Activated CD4-positive, alpha-beta T cell treated with anti-CD3 and anti-CD28 coated beads for 36 hours (primary cell): Measurements from ENCODE around the gene MPC1. TPM values are rescaled to one million over a fixed set of nuclear protein-coding genes. Genes with fewer than 3 reads are reported as not detected.
A peak's percentile ranks its signal among the peaks of the same experiment; 100 is the strongest.

Experiments used
- ATAC-seq: fragments of 200-7000 bp; cut with Tn5 transposase; one replicate; pipeline ENCODE4 v1.10.0; 2021; ENCODE audit warnings: mild to moderate bottlenecking, moderate library complexity
- CTCF ChIA-PET: fragments of 350-600 bp; sonication (Branson Sonifier 250); formaldehyde crosslinking; loops from one replicate; lab custom pipeline; 2021; ENCODE audit warnings: antibody characterized with exemption; lab: Charles Lee
- POLR2A ChIA-PET: fragments of 350-600 bp; sonication (Branson Sonifier 250); formaldehyde crosslinking; loops from one replicate; lab custom pipeline; 2021; ENCODE audit warnings: antibody characterized with exemption, inconsistent platforms; lab: Charles Lee
- DNase-seq: peaks from one replicate; pipeline ENCODE4 v3.0.0-alpha.2; 2020
- H3K27ac Mint-ChIP-seq: one replicate; pipeline ENCODE4 v1.8.0; 2021; ENCODE audit warnings: mixed read lengths
- H3K27me3 Mint-ChIP-seq: one replicate; pipeline ENCODE4 v1.8.0; 2021; ENCODE audit warnings: mixed read lengths
- H3K36me3 Mint-ChIP-seq: one replicate; pipeline ENCODE4 v1.8.0; 2021; ENCODE audit warnings: low read depth, mixed read lengths
- H3K4me1 Mint-ChIP-seq: one replicate; pipeline ENCODE4 v1.8.0; 2021; ENCODE audit warnings: mixed read lengths
- H3K4me3 Mint-ChIP-seq: one replicate; pipeline ENCODE4 v1.8.0; 2021; ENCODE audit warnings: mild to moderate bottlenecking, moderate library complexity, mixed read lengths
- H3K9me3 Mint-ChIP-seq: one replicate; pipeline ENCODE4 v1.8.0; 2021; ENCODE audit warnings: low read depth, mixed read lengths
- intact Hi-C, 2 experiments: fragments of 100-400 bp; cut with DNase I in 1 of 2; cut with micrococcal nuclease in 1 of 2; formaldehyde crosslinking; loops; one replicate each; pipeline versions ENCODE4 v1.14.2 to v1.15.1; 2022 to 2024; cut with DNase I, micrococcal nuclease
- total RNA-seq, 2 experiments: library from RNA; stranded (reverse); gene quantifications; one replicate each; pipeline ENCODE4 v1.2.3, GENCODE V29; 2021

MPC1 gene
- total RNA-seq, 2 experiments from 2014 or later = 17.7 to 20.5 TPM

DNA sequence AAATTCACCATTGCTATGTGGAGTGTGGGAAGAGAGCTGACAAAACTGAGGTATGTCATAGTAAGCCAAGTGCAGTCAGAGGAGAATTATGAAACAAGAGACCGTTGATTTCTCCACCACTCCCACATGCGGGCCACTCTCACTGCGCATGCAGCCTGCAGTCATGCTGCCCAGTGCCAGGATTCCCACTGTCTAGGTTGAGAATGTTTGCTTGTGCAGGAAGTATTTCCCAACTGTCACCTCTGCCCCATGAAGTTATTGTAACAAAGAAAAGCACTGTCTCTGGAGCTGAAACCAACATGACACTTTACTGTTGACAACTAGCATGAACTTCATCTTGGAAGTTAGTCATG lies 21.7 kb downstream of the MPC1 start:
- CTCF ChIA-PET = no interaction called here
- POLR2A ChIA-PET = no interaction called here
- no peak for DNase-seq
- intact Hi-C loops = loop anchor here in 1 of 2 experiments (5.0 kb wide), 1 partner anchor 329 kb away; no protein-coding TSS in a partner anchor
- Mint-ChIP-seq H3K4me1 (no peaks in the 10 kb centered on the region), H3K27ac (no peak overlapping the region), H3K9me3 (no peaks in the 10 kb centered on the region), H3K4me3 (no peak overlapping the region), H3K36me3 (peaks cover 9% of the 10 kb centered on the region), H3K27me3 (peaks cover 7% of the 10 kb centered on the region)
- no peak for ATAC-seq

DNA sequence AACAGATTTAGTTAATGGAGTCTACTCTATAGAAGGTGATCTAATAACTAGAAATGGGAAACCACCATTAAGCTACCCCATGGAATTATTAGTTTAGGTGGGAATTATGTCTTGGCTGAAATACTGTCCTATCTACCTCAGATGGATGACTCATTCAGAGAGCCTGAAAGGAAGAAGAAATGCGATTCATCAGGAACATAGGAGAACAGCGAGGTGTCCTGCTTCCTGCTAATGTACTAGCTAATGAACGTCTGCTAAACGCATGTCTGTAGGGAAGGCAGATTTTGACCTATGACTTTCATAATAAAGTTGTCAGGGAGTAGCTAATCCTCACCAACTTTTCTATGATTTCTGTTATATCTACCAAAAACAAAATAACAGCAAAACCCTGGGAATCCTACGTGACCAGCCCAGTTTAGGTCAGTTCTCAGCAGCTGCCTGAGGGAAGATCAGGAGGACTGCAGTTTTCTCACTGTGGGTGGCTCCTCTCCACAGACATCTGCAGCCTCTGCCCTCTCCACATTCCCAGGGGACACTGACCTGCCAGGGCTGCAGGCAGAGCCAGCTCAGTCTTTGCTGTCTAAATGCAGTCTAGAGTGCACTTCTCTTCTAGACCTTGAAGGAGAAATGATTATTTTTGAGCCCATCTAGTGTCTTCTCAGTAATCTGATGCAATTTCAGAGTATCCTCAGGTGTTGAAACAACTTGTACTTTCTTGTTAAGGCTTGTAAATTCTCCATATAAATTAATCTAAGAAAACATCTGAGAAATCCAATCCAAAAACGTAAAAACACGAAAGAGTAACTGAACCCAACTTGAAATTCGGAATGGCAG lies 22.3 kb downstream of the MPC1 start:
- ChIA-PET POLR2A (no interaction called here), CTCF (no interaction called here)
- H3K4me1 Mint-ChIP-seq = no peaks in the 10 kb centered on the region
- no peak overlapping the region for H3K4me3 Mint-ChIP-seq
- peaks cover 4% of the 10 kb centered on the region for H3K36me3 Mint-ChIP-seq
- no peak for ATAC-seq
- no peak for DNase-seq
- intact Hi-C loops = loop anchor here in 1 of 2 experiments (5.0 kb wide), 1 partner anchor 328 kb away; no protein-coding TSS in a partner anchor
- no peak overlapping the region for H3K27ac Mint-ChIP-seq
- peaks cover 9% of the 10 kb centered on the region for H3K27me3 Mint-ChIP-seq
- no peaks in the 10 kb centered on the region for H3K9me3 Mint-ChIP-seq

DNA sequence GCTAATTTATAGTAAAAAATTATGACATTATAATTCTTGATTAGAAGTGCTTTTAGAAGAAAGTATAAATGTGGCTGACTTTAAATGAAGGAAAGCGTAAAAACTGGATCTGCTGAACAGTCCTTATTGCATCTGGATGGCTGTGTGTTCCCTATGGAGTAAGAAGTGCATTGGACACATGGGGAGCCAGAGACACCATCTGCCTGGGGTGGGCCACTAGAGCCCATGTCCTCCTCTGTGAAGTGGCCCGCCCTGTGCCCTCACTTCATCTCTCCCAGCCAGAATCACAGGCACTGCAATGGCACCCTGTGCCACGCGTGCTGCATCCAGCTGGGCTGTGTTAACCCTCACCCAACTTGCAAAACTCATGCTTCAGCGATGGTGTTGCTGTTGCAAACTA lies 27.2 kb downstream of the MPC1 start:
- Mint-ChIP-seq H3K27me3 (peaks cover 16% of the 10 kb centered on the region), H3K4me1 (no peaks in the 10 kb centered on the region), H3K36me3 (no peaks in the 10 kb centered on the region), H3K4me3 (no peak overlapping the region), H3K27ac (no peak overlapping the region), H3K9me3 (peaks cover 9% of the 10 kb centered on the region)
- intact Hi-C loops = no loop called here
- ATAC-seq (no peak), DNase-seq (no peak)
- ChIA-PET CTCF (interaction anchor here (0.9 kb wide), 1 partner anchor 24 kb away, joined by 3 read pairs; no protein-coding TSS in a partner anchor), POLR2A (no interaction called here)

DNA sequence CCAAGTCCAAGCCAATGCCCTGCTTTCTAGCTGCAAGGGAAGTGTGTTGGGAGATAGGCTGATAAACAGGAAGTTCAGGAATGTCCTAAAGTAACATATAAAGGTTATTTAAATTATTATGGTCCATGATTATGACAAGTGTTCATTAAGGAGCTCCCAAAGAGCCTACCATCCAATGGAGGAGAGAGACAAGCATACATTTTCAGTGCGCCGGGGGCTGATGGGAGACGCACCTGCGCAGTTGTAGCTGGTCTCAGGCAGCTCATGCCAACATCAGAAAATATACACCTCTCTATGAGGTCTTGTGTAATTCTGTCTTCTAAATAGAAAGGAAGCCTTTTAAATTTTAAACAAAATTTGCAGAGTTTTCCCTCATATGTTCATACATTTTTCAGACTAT lies 27.8 kb downstream of the MPC1 start:
- CTCF ChIA-PET = interaction anchor here (0.9 kb wide), 1 partner anchor 24 kb away, joined by 3 read pairs; no protein-coding TSS in a partner anchor
- Mint-ChIP-seq H3K9me3 (peaks cover 9% of the 10 kb centered on the region), H3K4me1 (no peaks in the 10 kb centered on the region), H3K4me3 (no peak overlapping the region), H3K27me3 (peaks cover 16% of the 10 kb centered on the region), H3K36me3 (no peaks in the 10 kb centered on the region), H3K27ac (no peak overlapping the region)
- intact Hi-C loops = no loop called here
- no peak for DNase-seq
- no peak for ATAC-seq
- POLR2A ChIA-PET = no interaction called here

DNA sequence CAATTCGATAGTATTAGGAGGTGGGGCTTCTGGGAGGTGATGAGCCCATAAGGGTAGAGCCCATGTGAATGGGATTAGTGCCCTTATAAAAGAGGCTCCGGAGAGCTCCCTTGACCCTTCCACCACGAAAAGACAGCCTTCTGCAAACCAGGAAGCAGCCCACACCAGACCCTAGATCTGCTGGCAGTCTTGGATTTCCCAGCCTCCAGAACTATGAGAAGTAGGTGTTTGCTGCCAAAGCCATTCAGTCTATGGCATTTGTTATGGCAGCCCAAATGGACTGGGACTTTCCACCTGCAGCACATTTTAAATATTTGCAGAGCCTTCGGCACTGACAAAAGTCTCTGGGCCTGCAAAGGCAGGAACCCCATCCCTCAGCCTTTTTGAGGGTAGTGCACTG lies 28.6 kb downstream of the MPC1 start:
- CTCF ChIA-PET = no interaction called here
- Mint-ChIP-seq H3K27me3 (peaks cover 16% of the 10 kb centered on the region), H3K9me3 (peaks cover 15% of the 10 kb centered on the region), H3K27ac (no peak overlapping the region), H3K36me3 (no peaks in the 10 kb centered on the region), H3K4me1 (no peaks in the 10 kb centered on the region), H3K4me3 (no peak overlapping the region)
- POLR2A ChIA-PET = no interaction called here
- DNase-seq (no peak), ATAC-seq (no peak)
- intact Hi-C loops = no loop called here

DNA sequence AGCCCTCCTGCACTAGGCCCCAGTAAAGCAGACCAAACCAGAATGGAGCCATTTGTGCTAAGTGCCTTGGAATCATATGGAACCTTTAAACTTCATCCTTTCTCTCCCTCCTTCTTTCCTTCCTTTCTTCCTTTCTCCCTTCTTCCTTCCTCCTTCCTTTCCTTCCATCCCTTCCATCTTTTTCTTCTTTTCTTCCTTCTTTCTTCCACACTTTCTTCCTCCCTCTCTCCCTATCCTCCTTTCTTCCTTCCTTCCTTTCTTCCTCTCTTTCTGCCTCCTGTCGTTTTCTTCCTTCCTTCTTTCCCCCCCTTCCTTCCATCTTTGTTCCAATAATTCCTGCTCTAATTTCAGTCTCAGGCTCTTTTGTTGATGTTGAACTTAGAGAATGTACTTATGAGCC lies 29.2 kb downstream of the MPC1 start:
- DNase-seq (no peak), ATAC-seq (no peak)
- POLR2A ChIA-PET = no interaction called here
- Mint-ChIP-seq H3K36me3 (no peaks in the 10 kb centered on the region), H3K9me3 (peaks cover 17% of the 10 kb centered on the region), H3K4me1 (peaks cover 2% of the 10 kb centered on the region), H3K27ac (no peak overlapping the region), H3K27me3 (peaks cover 15% of the 10 kb centered on the region), H3K4me3 (no peak overlapping the region)
- CTCF ChIA-PET = no interaction called here
- intact Hi-C loops = loop anchor here in 1 of 2 experiments (2.0 kb wide), 1 partner anchor 19 kb away; no protein-coding TSS in a partner anchor

DNA sequence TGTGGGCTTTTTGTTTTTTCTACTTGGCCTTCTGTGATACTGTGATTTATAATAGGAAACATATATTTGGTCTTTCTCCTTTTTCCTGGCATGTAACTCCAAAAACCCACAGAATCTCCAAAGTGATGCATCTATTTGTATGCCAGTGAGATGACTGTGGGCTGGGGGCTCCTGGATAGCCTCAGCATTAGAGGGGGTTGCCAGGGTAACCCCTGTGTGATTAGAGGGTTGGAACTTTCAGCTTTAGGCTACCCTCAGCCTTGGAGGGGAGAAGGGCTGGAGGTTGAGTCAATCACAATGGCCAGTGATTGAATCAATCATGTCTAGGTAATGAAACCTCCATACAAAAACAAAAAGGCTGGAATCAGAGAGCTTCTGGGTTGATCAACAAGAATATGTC lies 29.8 kb downstream of the MPC1 start:
- CTCF ChIA-PET = interaction anchor here (0.9 kb wide), 1 partner anchor 19 kb away, joined by 3 read pairs; no protein-coding TSS in a partner anchor
- ATAC-seq (no peak), DNase-seq (no peak)
- no peaks in the 10 kb centered on the region for H3K36me3 Mint-ChIP-seq
- intact Hi-C loops = loop anchor here in 1 of 2 experiments (2.0 kb wide), 1 partner anchor 20 kb away; no protein-coding TSS in a partner anchor
- H3K27ac Mint-ChIP-seq = no peak overlapping the region
- H3K4me3 Mint-ChIP-seq = no peak overlapping the region
- H3K9me3 Mint-ChIP-seq = peaks cover 17% of the 10 kb centered on the region
- H3K4me1 Mint-ChIP-seq = peaks cover 7% of the 10 kb centered on the region
- POLR2A ChIA-PET = no interaction called here
- peaks cover 10% of the 10 kb centered on the region for H3K27me3 Mint-ChIP-seq

DNA sequence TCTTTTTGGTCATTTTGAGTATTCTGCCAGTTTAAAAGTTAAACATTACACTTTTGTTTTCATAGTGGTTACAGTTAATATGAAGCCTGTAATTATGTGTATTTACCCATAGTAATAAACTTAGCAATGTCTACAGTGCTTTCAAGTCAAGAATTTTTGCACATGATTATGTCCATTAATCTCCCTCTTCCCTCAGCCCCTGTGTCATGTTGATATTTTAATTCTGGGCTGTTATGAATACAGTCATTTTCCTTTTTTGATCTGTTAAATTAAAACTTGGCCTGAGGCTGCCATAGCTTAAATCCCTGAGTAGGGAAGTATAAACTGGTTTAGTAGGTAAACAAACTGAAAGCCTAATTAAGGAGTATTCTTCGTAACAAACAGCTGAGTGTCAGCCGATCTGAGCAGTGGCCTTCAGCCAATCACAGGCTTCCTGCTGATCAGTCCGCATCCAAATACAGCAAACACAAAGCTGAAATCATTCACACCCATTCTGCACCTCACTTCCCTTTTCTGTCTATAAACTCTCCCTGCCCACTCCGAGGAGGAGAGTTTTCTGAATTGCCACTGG lies 30.9 kb downstream of the MPC1 start:
- ATAC-seq = no peak
- Mint-ChIP-seq H3K36me3 (no peaks in the 10 kb centered on the region), H3K4me1 (peaks cover 14% of the 10 kb centered on the region), H3K4me3 (no peak overlapping the region), H3K27me3 (peaks cover 10% of the 10 kb centered on the region), H3K9me3 (peaks cover 17% of the 10 kb centered on the region), H3K27ac (no peak overlapping the region)
- intact Hi-C loops = loop anchor here in 1 of 2 experiments (2.0 kb wide), 1 partner anchor 21 kb away; no protein-coding TSS in a partner anchor
- CTCF ChIA-PET = interaction anchor here (0.6 to 0.9 kb wide), 2 partner anchors 20 to 41 kb away, joined by 3 read pairs; no protein-coding TSS in a partner anchor
- DNase-seq = no peak
- POLR2A ChIA-PET = no interaction called here

DNA sequence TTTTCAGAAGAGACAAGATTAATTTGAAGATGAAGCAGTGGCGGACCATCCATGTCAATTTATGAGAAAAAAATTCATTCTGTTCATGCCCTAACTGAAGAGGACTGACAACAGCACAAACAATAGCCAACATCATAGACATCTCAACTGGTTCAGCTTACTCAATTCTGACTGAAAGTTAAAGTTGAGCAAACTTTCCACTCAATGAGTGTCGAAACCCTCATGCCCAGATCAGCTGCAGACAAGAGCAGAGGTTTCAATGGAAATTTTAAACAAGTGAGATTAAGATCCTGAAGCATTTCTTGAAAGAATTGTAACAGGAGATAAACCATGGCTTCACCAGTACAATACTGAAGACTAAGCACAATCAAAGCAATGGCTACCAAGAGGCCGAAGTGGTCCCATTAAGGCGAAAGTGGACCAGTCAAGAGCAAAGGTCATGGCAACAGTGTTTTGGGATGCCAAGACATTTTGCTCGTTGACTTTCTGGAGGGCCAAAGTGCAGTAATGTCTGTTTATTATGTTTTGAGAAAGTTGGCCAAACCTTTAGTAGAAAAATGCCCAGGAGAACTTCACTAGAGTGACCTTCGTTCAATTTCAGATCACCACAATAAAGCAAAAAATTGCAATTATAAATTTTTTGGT lies 34.3 kb downstream of the MPC1 start:
- POLR2A ChIA-PET = no interaction called here
- ATAC-seq = peak; percentile 80
- Mint-ChIP-seq H3K4me1 (peaks cover 14% of the 10 kb centered on the region), H3K27ac (no peak overlapping the region), H3K4me3 (no peak overlapping the region), H3K9me3 (peaks cover 17% of the 10 kb centered on the region), H3K27me3 (peaks cover 5% of the 10 kb centered on the region), H3K36me3 (no peaks in the 10 kb centered on the region)
- intact Hi-C loops = no loop called here
- CTCF ChIA-PET = no interaction called here
- no peak for DNase-seq

DNA sequence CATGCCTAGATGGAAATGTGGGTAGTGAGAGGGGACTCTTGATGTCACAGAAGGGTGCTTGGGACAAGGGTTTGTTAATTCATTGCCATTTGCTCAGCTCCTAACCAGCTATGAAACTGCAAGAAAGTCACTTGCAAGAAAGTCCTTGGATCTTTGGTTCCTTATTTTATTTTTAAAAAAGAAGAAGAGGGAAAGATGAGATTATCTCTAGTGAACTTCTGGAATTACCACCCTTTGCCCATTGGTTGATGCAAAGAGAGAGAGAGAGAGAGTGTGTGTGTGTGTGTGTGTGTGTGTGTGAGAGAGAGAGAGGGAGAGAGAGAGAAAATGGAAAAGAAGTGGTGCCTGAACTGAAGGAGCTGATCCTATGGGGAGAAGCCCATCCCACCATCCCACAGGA lies 35.8 kb downstream of the MPC1 start:
- H3K9me3 Mint-ChIP-seq = peaks cover 17% of the 10 kb centered on the region
- no peaks in the 10 kb centered on the region for H3K36me3 Mint-ChIP-seq
- H3K4me3 Mint-ChIP-seq = no peak overlapping the region
- ChIA-PET CTCF (interaction anchor here (1.1 to 1.7 kb wide), 2 partner anchors 13 to 34 kb away, joined by 3 to 8 read pairs; no protein-coding TSS in a partner anchor), POLR2A (no interaction called here)
- H3K27me3 Mint-ChIP-seq = peaks cover 2% of the 10 kb centered on the region
- H3K27ac Mint-ChIP-seq = no peak overlapping the region
- peaks cover 16% of the 10 kb centered on the region for H3K4me1 Mint-ChIP-seq
- ATAC-seq = no peak
- intact Hi-C loops = no loop called here
- DNase-seq = no peak

DNA sequence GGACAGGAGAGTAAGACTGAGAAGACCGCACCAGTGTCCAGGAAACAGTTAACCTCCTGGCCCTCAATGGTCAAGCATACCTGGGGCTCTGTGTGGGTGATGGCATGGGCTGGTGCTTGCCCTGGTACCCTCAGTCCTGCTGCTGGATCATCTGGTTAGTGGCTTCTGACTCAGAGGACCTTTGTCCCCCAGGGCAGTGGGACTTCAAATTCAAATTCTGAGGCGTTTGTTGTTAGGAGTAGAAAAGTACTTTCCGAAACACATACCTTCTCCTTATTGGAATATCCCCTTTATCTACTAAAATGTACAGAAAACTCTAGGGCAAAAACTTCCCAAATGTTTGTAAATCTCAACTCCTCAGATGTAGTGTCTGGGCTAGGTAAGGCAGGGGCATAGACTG lies 36.3 kb downstream of the MPC1 start:
- Mint-ChIP-seq H3K36me3 (no peaks in the 10 kb centered on the region), H3K27ac (no peak overlapping the region), H3K27me3 (peaks cover 2% of the 10 kb centered on the region), H3K4me1 (peaks cover 20% of the 10 kb centered on the region), H3K4me3 (no peak overlapping the region), H3K9me3 (peaks cover 15% of the 10 kb centered on the region)
- intact Hi-C loops = no loop called here
- DNase-seq (no peak), ATAC-seq (no peak)
- ChIA-PET CTCF (interaction anchor here (1.7 kb wide), 1 partner anchor 34 kb away, joined by 8 read pairs; no protein-coding TSS in a partner anchor), POLR2A (no interaction called here)
